ENCODE data around the gene SIX2.

The SIX2 gene

DNA sequence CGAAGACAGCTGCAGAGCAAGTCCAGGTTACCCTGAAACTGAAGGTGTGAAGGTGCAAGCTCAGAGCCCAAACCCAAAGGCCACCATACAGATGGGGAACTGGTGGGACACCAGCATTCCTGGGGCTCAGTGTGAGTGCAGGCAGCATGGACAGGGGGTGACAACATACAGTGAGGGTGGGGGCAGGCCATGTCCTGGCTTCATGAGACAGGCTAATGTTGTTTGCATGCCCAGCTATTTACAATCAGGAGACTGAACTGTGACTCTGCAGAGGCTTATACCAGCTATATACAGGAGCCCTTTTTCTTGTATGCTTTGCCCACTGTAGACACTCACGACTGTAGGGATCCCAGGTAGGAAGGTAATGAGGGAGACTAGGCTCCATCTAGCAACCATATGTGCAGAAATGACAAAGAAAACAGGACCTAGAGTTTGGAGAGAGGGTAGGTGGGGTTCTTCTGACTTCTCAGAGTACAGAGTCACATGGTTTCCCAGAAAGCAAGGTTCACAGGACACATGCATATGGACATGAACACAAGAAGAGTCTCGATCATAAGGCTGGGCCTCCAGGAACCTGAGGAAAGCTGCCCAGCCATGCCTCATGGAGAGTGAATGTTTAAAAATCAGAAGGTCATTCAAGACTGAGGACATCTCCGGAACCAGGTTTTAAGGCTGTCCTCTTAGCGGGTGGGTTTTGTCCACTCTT lies 41.4 kb downstream of the SIX2 start:
- no peak overlapping the region for H3K4me3 ChIP-seq (ENCODE audit: low read length)
- no peaks in the 10 kb centered on the region for H3K4me1 ChIP-seq (ENCODE audit: control insufficient read depth, insufficient read depth, low read length)
- no peak overlapping the region for H3K27ac ChIP-seq (ENCODE audit: low read depth, low read length)
- peaks cover 6% of the 10 kb centered on the region for H3K27me3 ChIP-seq (ENCODE audit: control insufficient read depth, insufficient read depth, low read length)
- H3K9ac ChIP-seq (ENCODE audit: low read length) = no peak overlapping the region
- H3K36me3 ChIP-seq (ENCODE audit: control insufficient read depth, insufficient read depth, low read length) = no peaks in the 10 kb centered on the region

DNA sequence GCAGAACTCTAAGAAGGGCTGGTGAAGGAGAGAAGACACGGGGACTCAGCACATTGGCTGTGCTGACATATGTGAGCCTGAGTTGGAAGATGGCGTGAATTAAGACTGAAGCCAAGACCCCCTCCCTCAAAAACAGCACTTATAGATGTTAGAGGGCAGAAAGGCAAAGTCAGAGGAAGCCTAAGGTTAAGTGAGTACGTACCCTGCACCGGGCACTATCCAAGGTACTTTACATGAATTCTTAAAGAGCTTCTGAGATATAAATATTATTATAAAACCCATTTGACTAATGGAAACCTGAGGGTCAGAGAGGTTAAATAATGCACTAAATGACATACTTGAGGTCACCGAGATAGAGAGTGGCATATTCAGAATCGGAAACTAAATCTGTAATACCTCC lies 42.2 kb downstream of the SIX2 start:
- no peaks in the 10 kb centered on the region for H3K36me3 ChIP-seq (ENCODE audit: control insufficient read depth, insufficient read depth, low read length)
- H3K4me3 ChIP-seq (ENCODE audit: low read length) = no peak overlapping the region
- no peaks in the 10 kb centered on the region for H3K4me1 ChIP-seq (ENCODE audit: control insufficient read depth, insufficient read depth, low read length)
- H3K27ac ChIP-seq (ENCODE audit: low read depth, low read length) = no peak overlapping the region
- no peak overlapping the region for H3K9ac ChIP-seq (ENCODE audit: low read length)
- H3K27me3 ChIP-seq (ENCODE audit: control insufficient read depth, insufficient read depth, low read length) = peaks cover 6% of the 10 kb centered on the region

DNA sequence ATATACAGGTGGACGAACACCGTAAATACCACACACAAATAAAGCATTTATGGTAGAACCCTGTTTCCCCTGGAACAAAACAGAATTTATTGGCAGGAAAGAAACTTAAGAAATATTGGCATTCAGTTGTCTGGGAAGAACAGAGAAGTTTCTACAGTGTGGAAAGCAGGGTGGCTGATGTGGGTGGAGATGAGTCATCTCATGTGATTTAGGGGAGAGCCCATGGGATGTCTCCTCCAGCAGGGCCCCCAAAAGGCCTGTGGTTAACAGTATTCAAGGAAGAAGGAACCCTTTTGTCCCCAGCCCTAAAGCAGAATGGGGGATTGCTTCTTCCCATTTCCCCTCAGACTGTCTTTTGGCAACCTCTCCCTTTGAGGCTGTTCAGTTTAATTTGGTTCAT lies 43.6 kb downstream of the SIX2 start:
- Histone ChIP-seq H3K27ac (ENCODE audit: low read depth, low read length) (no peak overlapping the region), H3K36me3 (ENCODE audit: control insufficient read depth, insufficient read depth, low read length) (no peaks in the 10 kb centered on the region), H3K9ac (ENCODE audit: low read length) (no peak overlapping the region), H3K4me3 (ENCODE audit: low read length) (no peak overlapping the region), H3K27me3 (ENCODE audit: control insufficient read depth, insufficient read depth, low read length) (peaks cover 6% of the 10 kb centered on the region), H3K4me1 (ENCODE audit: control insufficient read depth, insufficient read depth, low read length) (no peaks in the 10 kb centered on the region)

DNA sequence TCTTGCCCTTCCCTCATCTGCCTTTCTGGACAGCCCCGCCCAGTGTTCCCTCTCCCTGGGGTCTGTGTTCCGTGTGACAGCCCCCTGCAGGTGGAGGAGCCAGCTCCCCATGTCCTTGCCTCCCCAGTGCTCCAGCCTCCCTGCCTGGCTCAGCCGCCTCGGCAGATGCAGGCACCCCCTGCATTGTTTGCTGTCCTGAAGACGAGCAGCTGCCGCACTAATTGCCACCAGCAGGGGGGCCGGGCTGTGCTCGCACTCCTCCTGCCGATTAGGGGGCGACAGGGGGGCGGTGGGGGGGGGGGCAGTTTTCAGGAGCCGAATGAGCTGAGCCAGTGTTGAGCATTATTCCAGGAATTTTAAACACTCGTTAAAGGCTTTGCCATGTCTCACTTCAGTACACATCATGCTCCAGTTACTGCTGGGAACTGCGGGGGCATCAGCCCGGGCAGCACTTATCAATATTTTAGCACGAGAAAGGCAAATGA lies 44.5 kb downstream of the SIX2 start:
- peaks cover 6% of the 10 kb centered on the region for H3K27me3 ChIP-seq (ENCODE audit: control insufficient read depth, insufficient read depth, low read length)
- no peak overlapping the region for H3K27ac ChIP-seq (ENCODE audit: low read depth, low read length)
- H3K36me3 ChIP-seq (ENCODE audit: control insufficient read depth, insufficient read depth, low read length) = no peaks in the 10 kb centered on the region
- no peak overlapping the region for H3K9ac ChIP-seq (ENCODE audit: low read length)
- no peak overlapping the region for H3K4me3 ChIP-seq (ENCODE audit: low read length)
- H3K4me1 ChIP-seq (ENCODE audit: control insufficient read depth, insufficient read depth, low read length) = no peaks in the 10 kb centered on the region

DNA sequence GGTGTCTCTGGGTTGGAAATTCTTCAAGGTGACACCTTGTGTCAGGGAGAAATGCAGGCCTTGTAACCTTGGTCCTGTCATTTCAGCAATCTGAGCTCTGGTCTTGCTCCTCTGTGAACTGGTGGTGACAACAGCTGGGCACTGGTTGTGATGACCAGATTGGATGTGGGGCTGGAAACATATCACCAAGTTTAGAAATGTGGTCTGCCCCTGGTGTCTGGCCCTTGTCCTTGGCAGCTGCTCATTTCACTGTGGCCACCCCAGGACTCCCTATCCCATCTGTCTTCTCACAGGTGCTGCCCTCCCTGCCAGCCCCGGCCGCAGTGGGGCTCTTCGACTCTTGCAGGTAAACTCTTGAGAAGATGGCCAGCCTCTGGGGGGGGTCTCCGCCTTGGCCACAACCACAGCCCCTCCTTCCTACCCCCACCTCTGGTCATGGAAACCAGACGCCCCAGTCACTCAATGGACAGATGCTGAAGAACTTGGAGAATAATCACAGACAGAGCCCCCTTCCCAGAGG lies 47.0 kb downstream of the SIX2 start:
- no peak overlapping the region for H3K9ac ChIP-seq (ENCODE audit: low read length)

DNA sequence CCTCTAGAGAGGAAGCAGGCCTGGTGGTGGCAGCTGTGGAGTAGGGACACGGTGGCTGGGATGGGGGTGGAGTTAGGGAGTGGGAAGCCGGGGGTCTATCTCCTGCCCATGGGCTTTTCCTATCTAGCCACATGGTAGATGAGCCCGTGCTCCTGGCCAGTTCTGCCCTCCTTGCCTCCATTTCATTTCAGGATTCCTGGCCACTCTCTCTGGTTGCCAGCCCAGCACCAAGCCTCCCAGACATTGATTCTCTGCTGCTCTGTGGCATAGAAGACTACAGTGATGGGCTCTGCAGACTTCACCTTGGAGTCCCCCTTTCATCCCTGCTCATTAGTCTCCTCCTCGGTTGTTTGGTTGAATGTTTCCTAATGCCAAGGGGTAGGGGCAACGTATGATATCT lies 48.4 kb downstream of the SIX2 start:
- H3K27ac ChIP-seq (ENCODE audit: low read depth, low read length) = no peak overlapping the region
- H3K27me3 ChIP-seq (ENCODE audit: control insufficient read depth, insufficient read depth, low read length) = peaks cover 5% of the 10 kb centered on the region
- no peaks in the 10 kb centered on the region for H3K36me3 ChIP-seq (ENCODE audit: control insufficient read depth, insufficient read depth, low read length)
- H3K4me1 ChIP-seq (ENCODE audit: control insufficient read depth, insufficient read depth, low read length) = no peaks in the 10 kb centered on the region
- H3K9ac ChIP-seq (ENCODE audit: low read length) = no peak overlapping the region
- no peak overlapping the region for H3K4me3 ChIP-seq (ENCODE audit: low read length)

More for the DNA sequence above, 47.0 kb downstream of the SIX2 start:
- peaks cover 6% of the 10 kb centered on the region for H3K27me3 ChIP-seq (ENCODE audit: control insufficient read depth, insufficient read depth, low read length)
- no peak overlapping the region for H3K4me3 ChIP-seq (ENCODE audit: low read length)
- H3K36me3 ChIP-seq (ENCODE audit: control insufficient read depth, insufficient read depth, low read length) = no peaks in the 10 kb centered on the region
- H3K27ac ChIP-seq (ENCODE audit: low read depth, low read length) = no peak overlapping the region
- no peaks in the 10 kb centered on the region for H3K4me1 ChIP-seq (ENCODE audit: control insufficient read depth, insufficient read depth, low read length)

DNA sequence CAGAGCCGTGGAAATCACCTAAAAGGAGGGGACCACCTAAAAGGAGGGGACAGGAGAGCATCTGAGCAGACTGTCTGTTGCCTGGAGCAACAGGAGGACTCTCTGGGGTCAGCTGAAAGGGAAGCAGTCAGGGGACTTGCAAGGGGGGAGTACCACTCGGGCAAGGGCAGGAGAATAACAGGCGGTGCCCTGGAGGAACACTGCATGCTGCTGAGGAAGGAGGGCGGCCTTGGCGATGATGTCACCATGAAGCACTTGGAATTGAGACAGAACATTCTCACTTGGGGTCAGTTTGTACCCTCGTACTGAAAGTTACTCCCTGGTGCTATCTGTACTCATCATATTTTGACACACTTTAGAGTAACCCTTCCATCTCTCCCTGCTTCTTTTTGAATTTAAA lies 49.4 kb downstream of the SIX2 start:
- H3K27ac ChIP-seq (ENCODE audit: low read depth, low read length) = no peak overlapping the region
- no peak overlapping the region for H3K4me3 ChIP-seq (ENCODE audit: low read length)
- peaks cover 8% of the 10 kb centered on the region for H3K27me3 ChIP-seq (ENCODE audit: control insufficient read depth, insufficient read depth, low read length)
- H3K9ac ChIP-seq (ENCODE audit: low read length) = no peak overlapping the region
- no peaks in the 10 kb centered on the region for H3K36me3 ChIP-seq (ENCODE audit: control insufficient read depth, insufficient read depth, low read length)
- H3K4me1 ChIP-seq (ENCODE audit: control insufficient read depth, insufficient read depth, low read length) = no peaks in the 10 kb centered on the region

DNA sequence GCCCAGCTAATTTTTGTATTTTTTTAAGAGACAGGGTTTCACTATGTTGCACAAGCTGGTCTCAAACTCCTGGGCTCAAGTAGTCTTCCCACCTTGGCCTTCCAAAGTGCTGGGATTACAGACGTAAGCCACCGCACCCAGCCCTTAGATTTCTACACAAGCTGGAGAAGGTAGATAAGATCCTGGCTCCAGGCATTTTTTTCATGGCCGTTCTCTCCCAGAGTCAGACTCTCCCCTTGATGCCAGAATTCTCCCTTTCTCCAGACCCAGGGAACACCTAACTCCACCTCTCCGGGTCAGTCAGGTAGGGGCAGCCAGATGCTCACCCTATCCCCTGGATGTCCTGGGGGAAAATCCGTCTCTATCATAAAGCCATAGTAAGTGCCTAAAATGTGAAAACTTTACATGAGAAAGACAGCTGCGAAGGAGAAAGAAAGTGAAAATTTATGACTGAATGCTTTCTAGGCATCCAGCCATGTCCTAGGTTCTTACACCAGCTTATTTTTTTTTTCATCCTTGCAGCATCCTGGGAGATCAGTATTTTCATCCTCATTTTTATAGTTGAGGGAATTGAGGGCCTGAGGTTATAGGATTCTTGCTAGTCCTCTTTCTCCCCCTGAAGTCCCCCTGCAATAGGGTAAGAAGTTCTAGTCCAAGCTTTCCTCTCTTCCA lies 51.5 kb downstream of the SIX2 start:
- no peak overlapping the region for H3K9ac ChIP-seq (ENCODE audit: low read length)
- no peaks in the 10 kb centered on the region for H3K4me1 ChIP-seq (ENCODE audit: control insufficient read depth, insufficient read depth, low read length)
- H3K36me3 ChIP-seq (ENCODE audit: control insufficient read depth, insufficient read depth, low read length) = no peaks in the 10 kb centered on the region
- no peak overlapping the region for H3K27ac ChIP-seq (ENCODE audit: low read depth, low read length)
- H3K4me3 ChIP-seq (ENCODE audit: low read length) = no peak overlapping the region
- peaks cover 19% of the 10 kb centered on the region for H3K27me3 ChIP-seq (ENCODE audit: control insufficient read depth, insufficient read depth, low read length)

DNA sequence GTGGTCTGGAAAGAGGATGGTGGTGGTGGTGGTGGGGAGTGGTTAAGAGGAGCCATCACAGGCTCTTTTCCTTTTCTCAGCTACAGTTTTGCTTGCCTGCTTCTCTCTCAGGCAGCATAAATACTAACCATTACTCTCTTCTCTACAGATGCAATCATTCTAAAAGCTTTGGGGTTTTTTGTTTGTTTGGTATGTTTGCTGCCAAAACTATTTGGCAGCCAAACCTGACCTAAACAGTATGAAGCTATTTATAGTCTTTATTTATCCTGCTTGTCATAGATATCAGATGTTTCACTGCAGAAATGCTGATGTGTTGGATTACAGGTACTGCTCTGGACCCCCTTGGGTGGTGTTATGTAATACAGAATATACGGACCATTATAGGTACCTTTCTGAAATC lies 52.4 kb downstream of the SIX2 start:
- H3K36me3 ChIP-seq (ENCODE audit: control insufficient read depth, insufficient read depth, low read length) = no peaks in the 10 kb centered on the region
- no peak overlapping the region for H3K27ac ChIP-seq (ENCODE audit: low read depth, low read length)
- H3K27me3 ChIP-seq (ENCODE audit: control insufficient read depth, insufficient read depth, low read length) = peaks cover 24% of the 10 kb centered on the region

DNA sequence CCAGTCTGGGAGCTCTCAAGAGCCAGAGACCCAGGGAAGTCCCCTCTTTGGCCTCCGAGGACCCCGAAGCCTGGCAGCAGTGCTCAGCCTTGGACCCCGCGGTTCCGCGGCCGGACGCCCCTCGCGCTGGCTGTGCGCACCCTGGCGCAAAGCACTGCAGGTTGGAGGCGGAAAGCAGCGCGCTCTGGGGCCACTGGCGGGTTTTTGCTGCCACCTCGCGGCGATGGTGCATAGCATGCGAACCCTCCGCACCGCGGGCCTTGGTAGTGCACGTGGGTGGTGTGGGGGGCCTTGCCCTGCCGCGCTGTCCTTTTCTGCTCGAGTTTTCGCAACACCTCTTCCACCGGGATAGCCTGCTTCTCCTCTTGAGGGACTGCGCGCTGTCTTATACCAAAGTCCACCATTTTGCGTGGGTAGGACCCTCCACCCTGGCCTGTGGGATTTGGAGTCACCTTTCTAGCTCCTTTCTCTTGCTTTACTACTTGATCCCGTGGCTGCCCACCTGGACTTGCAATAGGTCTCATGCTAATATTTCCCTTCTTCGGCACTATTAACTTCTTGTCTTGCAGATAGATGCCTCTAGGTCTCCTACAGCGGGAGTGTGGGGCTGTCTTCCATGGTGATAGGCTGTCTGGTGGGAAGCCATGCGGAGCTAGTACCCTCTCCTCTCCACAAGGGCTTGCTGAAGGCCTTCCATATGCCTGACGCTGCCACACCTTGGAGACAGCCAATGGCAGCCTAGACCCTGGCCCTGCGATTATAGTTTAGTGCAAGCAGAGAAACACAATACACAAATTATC lies 53.5 kb downstream of the SIX2 start:
- H3K9ac ChIP-seq (ENCODE audit: low read length) = no peak overlapping the region

More for the DNA sequence above, 52.4 kb downstream of the SIX2 start:
- Histone ChIP-seq H3K4me3 (ENCODE audit: low read length) (no peak overlapping the region), H3K4me1 (ENCODE audit: control insufficient read depth, insufficient read depth, low read length) (no peaks in the 10 kb centered on the region), H3K9ac (ENCODE audit: low read length) (no peak overlapping the region)

More for the DNA sequence above, 53.5 kb downstream of the SIX2 start:
- no peaks in the 10 kb centered on the region for H3K4me1 ChIP-seq (ENCODE audit: control insufficient read depth, insufficient read depth, low read length)
- H3K4me3 ChIP-seq (ENCODE audit: low read length) = peak overlapping the region; percentile 38
- H3K36me3 ChIP-seq (ENCODE audit: control insufficient read depth, insufficient read depth, low read length) = no peaks in the 10 kb centered on the region
- no peak overlapping the region for H3K27ac ChIP-seq (ENCODE audit: low read depth, low read length)
- H3K27me3 ChIP-seq (ENCODE audit: control insufficient read depth, insufficient read depth, low read length) = peaks cover 31% of the 10 kb centered on the region
